Upper lobe of left lung (tissue), 4 donors: ENCODE data around the gene EMX1.

ENCODE experiments used
- CTCF ChIP-seq, 6 experiments: fragments of 450-650 bp in 4 of 6; fragments of 200-600 bp in 2 of 6; sonication (generic) in 2 of 6; IDR thresholded peaks; one replicate each; pipeline ENCODE4 v1.5.1; 2016 to 2019; ENCODE audit warnings: antibody characterized with exemption in 6 of 6
- EP300 ChIP-seq, 4 donors: sonication (generic); formaldehyde crosslinking; IDR thresholded peaks; one replicate each; pipeline ENCODE4 v1.5.1; 2017; ENCODE audit warnings: antibody characterized with exemption in 4 of 4, control low read depth in 2 of 4
- POLR2A ChIP-seq, 4 donors: fragments of 450-650 bp; IDR thresholded peaks; one replicate each; pipeline ENCODE4 v1.5.1; 2016 to 2017; ENCODE audit warnings: antibody characterized with exemption in 4 of 4, mild to moderate bottlenecking in 2 of 4

DNA sequence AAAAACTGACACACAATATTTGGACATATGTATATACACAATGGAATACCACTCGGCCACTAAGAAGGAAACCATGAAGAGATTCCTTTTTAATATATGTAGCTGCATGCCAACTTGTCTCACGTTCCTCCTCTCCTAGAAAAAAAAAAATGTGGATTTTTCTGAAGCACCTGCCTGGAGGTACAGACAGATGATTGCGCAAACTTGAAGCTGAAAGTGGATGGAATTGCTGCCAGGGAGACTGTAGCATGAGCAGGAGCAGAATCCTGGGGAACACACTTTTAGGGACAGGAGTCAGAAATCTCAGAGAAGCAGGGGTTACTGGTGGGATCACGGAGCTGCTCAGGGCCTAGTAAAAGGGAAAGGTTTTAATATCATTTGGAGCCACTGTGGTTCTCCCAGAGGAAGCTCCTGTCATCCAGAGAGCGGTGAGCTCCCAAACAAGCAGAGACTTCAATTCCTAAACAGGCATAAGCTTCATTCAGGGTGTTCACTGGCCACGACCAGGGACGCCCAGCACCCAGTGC lies 30.8 kb upstream of the EMX1 start:
- no peak for TF ChIP-seq CTCF (IDR thresholded peaks at IDR 0.05)
- TF ChIP-seq EP300 (IDR thresholded peaks at IDR 0.05) = no peak
- TF ChIP-seq POLR2A (IDR thresholded peaks at IDR 0.05) = no peak
